Activated naive CD8-positive, alpha-beta T cell treated with anti-CD3 and anti-CD28 coated beads, Interleukin-2, amount 50 U/mL, for 24 hours (primary cell): Measurements from ENCODE around the gene SUCO.
A peak's percentile ranks its signal among the peaks of the same experiment; 100 is the strongest.

Experiments used
- ATAC-seq: fragments of 150-1000 bp; cut with Tn5 transposase; one replicate; pipeline ENCODE4 v1.10.0; 2021
- DNase-seq: peaks from one replicate; pipeline ENCODE4 v3.0.0; 2021
- H3K27ac Mint-ChIP-seq: one replicate; pipeline ENCODE4 v1.8.0; 2021; ENCODE audit warnings: mild to moderate bottlenecking, mixed read lengths
- H3K27me3 Mint-ChIP-seq: one replicate; pipeline ENCODE4 v1.8.0; 2021; ENCODE audit warnings: mixed read lengths
- H3K36me3 Mint-ChIP-seq: one replicate; pipeline ENCODE4 v1.8.0; 2021; ENCODE audit warnings: low read depth, mixed read lengths
- H3K4me1 Mint-ChIP-seq: one replicate; pipeline ENCODE4 v1.8.0; 2021; ENCODE audit warnings: mixed read lengths
- H3K4me3 Mint-ChIP-seq: one replicate; pipeline ENCODE4 v1.8.0; 2021; ENCODE audit warnings: mild to moderate bottlenecking, moderate library complexity, mixed read lengths
- H3K9me3 Mint-ChIP-seq: one replicate; pipeline ENCODE4 v1.8.0; 2021; ENCODE audit warnings: mixed read lengths

SUCO gene

DNA sequence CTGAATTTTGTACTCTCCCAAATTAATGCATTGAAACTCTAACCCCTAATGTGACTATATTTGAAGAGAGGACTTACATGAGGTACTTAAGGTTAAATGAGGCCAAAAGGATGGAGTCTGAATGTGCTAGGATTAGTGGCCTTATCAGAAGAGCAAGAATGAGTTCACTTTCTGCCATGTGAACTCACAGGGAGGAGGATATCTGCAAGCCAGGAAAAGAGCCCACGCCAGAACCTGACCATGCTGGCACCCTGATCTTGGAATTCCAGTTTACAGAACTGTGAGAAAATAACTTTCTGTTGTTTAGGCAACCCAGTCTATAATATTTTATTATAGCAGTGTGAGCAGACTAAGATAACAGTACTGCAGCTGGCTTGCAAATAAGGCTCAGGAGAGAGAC is 113.7 kb downstream of the SUCO start:
- Mint-ChIP-seq H3K27me3 (peaks cover 5% of the 10 kb centered on the region), H3K9me3 (no peaks in the 10 kb centered on the region), H3K4me3 (peak overlapping the region; percentile 4), H3K27ac (peak overlapping the region; percentile 75), H3K4me1 (peaks cover 74% of the 10 kb centered on the region), H3K36me3 (peaks cover 5% of the 10 kb centered on the region)
- no peak for DNase-seq
- ATAC-seq: no peak

DNA sequence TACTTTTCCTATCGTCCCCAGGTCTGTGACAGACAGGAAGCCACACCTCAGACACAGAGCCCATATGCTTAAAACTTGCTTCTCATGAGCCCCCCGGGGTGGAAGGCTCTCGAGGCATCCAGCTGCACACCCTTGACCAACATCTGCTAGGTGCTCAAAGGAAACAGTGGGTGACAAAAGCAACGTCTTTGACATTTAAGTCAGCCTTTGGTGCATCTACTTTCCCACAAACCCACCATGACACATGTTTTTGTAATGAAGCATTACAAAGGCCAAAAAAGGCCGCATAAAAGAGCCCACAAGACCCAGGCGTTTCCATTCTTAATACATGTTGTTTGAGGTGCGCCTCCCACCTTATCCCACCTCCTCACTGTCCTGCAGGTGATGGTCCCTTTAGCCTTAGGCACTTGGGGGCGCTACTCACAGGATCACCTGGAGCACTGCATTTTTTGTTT is 114.2 kb downstream of the SUCO start:
- H3K9me3 Mint-ChIP-seq: no peaks in the 10 kb centered on the region

DNA sequence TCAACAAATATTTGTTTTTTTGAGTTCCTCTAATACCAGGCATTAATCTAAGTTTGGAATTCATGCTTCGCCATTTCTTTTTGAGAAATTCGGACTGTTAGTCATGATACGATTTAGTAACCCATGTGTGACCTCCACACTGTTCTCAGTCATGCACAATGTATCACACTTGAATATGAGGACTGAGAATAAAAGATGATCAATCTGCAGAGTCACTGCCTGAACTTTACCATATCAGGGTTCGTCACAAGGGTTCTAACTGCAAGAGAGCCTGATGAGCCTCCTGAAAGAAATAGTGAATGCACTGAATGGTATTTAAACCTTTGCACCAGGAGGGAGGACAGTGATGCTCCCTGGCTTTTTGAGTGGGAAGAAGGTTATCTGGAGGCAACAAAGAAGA is 115.0 kb downstream of the SUCO start:
- Mint-ChIP-seq H3K9me3 (no peaks in the 10 kb centered on the region), H3K27ac (peak overlapping the region; percentile 75), H3K4me1 (peaks cover 61% of the 10 kb centered on the region), H3K36me3 (peaks cover 5% of the 10 kb centered on the region), H3K27me3 (peaks cover 6% of the 10 kb centered on the region), H3K4me3 (no peak overlapping the region)
- DNase-seq: no peak
- peak; percentile 34 for ATAC-seq

More for the DNA sequence above, 114.2 kb downstream of the SUCO start:
- DNase-seq (peak; percentile 67), ATAC-seq (peak; percentile 86)
- Mint-ChIP-seq H3K27me3 (peaks cover 5% of the 10 kb centered on the region), H3K36me3 (peaks cover 5% of the 10 kb centered on the region), H3K27ac (peak overlapping the region; percentile 75), H3K4me3 (peak overlapping the region; percentile 33), H3K4me1 (peaks cover 69% of the 10 kb centered on the region)

DNA sequence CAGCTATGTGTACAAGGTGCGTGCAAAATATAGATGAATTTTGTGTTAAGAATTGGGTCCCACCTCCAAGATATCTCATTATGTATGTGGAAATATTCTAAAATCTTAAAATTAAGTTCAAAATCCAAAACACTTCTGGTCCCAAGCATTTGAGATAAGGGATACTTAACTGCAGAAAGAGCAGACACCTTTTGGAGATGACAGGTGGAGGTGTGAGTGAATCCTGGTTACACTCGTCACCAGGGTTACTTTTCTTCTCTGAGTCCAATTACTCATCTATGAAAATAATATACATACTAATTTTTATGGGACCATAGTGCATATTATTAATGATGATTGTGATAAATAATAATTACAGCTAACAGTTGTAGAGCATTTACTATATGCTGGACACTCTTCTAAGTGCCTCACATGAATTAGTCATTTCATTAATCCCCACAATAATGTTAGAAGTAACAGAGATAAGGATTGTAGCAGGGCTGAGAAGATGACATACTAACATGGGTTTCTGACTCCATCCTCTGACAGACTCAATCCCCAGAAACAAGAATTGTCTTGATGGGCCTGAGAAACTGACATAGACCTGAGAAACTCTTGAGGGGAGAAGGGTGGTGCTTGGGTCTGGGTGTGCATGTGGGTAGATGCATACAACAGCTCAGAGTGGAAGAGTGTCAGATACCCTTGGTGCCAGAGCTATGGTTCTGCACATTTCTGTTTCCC is 117.7 kb downstream of the SUCO start:
- H3K4me1 Mint-ChIP-seq: peaks cover 59% of the 10 kb centered on the region
- DNase-seq (no peak), ATAC-seq (no peak)
- H3K27me3 Mint-ChIP-seq: peaks cover 6% of the 10 kb centered on the region
- no peaks in the 10 kb centered on the region for H3K9me3 Mint-ChIP-seq
- H3K4me3 Mint-ChIP-seq: no peak overlapping the region
- H3K36me3 Mint-ChIP-seq: peaks cover 5% of the 10 kb centered on the region
- no peak overlapping the region for H3K27ac Mint-ChIP-seq

DNA sequence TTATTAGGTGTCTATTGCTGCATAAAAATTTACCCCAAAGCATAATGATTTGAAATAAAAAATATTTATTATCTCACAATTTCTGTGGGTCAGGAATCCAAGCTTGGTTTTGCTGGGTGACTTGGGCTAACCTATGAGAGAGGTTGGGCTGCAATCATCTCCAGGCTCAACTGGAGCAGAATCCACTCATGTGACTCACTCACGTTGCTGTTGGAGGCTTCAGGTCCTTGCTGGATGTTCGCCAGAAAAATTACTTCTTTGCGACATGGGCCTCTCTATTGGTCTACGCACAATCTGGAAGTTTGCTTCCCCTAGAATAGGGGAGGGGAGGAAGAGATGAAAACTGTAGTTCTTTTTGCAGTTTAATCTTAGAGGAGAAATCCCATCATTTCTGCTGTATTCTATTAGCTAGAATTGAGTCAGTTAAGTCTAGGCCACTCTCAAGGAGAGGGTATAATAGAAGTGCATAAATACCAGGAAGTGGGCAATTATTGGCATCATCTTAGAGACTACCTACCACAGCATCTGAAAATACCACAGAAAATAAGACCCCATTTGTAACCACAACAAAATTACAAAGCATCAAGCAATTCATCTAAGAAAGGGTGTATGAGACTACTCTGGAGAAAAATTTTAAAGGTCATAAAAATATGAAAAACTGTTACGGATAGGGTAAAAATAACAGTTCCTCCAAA is 120.2 kb downstream of the SUCO start:
- ATAC-seq (no peak), DNase-seq (no peak)
- H3K27ac Mint-ChIP-seq: no peak overlapping the region
- peaks cover 4% of the 10 kb centered on the region for H3K36me3 Mint-ChIP-seq
- peaks cover 35% of the 10 kb centered on the region for H3K4me1 Mint-ChIP-seq
- no peaks in the 10 kb centered on the region for H3K9me3 Mint-ChIP-seq
- H3K4me3 Mint-ChIP-seq: no peak overlapping the region
- peaks cover 6% of the 10 kb centered on the region for H3K27me3 Mint-ChIP-seq

DNA sequence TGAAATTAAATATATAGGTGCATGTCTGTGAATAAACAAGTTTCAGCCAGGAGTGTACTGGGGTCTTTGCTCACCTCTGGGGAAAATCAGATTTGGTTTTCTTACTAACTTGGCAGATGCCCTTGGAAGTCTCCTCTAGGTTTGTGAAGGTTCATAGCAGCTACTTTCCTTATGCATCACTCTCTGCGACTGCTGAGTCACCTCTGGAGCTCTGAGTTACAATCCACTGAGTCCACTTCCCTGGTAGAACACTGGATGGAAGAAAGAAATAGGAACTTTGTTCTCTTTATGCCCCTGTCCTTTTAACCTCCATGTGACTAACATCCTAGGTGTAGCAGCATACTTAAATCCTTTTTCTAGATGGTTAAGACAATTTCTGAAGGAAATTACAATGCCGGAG is 121.6 kb downstream of the SUCO start:
- Mint-ChIP-seq H3K27ac (no peak overlapping the region), H3K36me3 (peaks cover 8% of the 10 kb centered on the region), H3K9me3 (no peaks in the 10 kb centered on the region), H3K4me1 (peaks cover 38% of the 10 kb centered on the region), H3K4me3 (no peak overlapping the region), H3K27me3 (peaks cover 2% of the 10 kb centered on the region)
- peak; percentile 24 for ATAC-seq
- no peak for DNase-seq

DNA sequence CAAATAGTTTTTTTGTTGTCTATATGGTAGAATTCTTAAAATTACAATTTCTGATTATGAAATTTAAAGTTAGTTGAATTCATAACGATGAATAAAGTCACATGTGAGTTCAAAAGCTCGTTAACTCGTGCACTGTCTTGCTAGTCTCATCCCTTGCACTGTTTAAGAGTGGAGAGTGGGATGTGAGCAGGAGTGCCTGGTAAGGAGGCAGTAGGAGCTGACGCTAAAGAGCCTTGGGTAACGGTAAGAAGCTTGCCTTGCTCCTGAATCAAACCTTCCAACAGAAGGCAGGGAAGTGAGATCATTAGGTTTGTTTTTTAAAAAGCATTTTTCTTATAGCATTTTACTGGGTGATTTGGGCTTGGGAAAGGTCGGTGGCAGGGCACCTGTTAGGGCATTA is 123.6 kb downstream of the SUCO start:
- peaks cover 54% of the 10 kb centered on the region for H3K4me1 Mint-ChIP-seq
- ATAC-seq (no peak), DNase-seq (no peak)
- H3K9me3 Mint-ChIP-seq: no peaks in the 10 kb centered on the region
- no peak overlapping the region for H3K27ac Mint-ChIP-seq
- no peak overlapping the region for H3K4me3 Mint-ChIP-seq
- peaks cover 27% of the 10 kb centered on the region for H3K36me3 Mint-ChIP-seq
- H3K27me3 Mint-ChIP-seq: peaks cover 2% of the 10 kb centered on the region

DNA sequence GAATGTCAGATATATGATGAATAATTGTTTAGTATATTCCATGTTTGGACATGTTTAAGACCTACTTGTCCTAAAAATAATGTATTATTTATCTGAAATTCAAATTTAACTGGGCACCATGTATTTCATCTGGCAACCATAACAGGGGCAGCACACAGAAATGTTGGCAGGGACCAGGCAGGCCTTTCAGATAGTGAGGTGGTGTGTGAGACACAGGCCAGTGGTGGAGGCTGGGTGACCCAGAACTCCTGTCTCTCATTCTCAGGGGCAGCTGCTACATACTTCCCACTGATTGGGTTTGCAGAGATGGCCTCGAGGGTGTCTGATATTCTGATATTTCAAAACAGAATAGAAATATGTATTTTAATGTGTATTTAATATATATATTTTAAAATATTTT is 124.6 kb downstream of the SUCO start:
- H3K36me3 Mint-ChIP-seq: peaks cover 35% of the 10 kb centered on the region
- H3K4me1 Mint-ChIP-seq: peaks cover 64% of the 10 kb centered on the region
- ATAC-seq (no peak), DNase-seq (no peak)
- H3K27me3 Mint-ChIP-seq: peaks cover under 1% of the 10 kb centered on the region
- H3K9me3 Mint-ChIP-seq: no peaks in the 10 kb centered on the region
- no peak overlapping the region for H3K27ac Mint-ChIP-seq
- H3K4me3 Mint-ChIP-seq: no peak overlapping the region

DNA sequence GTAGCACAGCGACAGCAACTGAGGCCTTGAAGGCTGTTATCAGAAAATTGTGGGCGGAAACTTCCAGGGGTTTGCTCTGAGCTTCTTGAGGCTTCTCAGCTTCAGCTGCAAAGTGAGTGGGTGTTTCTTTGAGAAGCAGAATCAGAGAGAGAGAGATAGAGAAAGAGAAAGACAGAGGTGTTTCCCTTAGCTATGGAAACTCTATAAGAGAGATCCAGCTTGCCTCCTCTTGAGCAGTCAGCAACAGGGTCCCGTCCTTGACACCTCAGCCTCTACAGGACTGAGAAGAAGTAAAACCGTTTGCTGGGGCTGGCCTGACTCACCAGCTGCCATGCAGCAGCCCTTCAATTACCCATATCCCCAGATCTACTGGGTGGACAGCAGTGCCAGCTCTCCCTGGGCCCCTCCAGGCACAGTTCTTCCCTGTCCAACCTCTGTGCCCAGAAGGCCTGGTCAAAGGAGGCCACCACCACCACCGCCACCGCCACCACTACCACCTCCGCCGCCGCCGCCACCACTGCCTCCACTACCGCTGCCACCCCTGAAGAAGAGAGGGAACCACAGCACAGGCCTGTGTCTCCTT is 126.0 kb downstream of the SUCO start, which contains the start of gene FASLG:
TSS of gene FASLG (plus strand) at position 233 of the 583 bp plus-strand sequence. CDS start at position 332, 99 bp downstream.
- Mint-ChIP-seq H3K27me3 (peaks cover 2% of the 10 kb centered on the region), H3K4me1 (peaks cover 68% of the 10 kb centered on the region), H3K4me3 (peak within 1 kb of the TSS; percentile 87), H3K9me3 (peaks cover 4% of the 10 kb centered on the region), H3K27ac (peak within 1 kb of the TSS; percentile 99), H3K36me3 (peaks cover 47% of the 10 kb centered on the region)
- peak; percentile 70 for DNase-seq
- peak; percentile 81 for ATAC-seq

DNA sequence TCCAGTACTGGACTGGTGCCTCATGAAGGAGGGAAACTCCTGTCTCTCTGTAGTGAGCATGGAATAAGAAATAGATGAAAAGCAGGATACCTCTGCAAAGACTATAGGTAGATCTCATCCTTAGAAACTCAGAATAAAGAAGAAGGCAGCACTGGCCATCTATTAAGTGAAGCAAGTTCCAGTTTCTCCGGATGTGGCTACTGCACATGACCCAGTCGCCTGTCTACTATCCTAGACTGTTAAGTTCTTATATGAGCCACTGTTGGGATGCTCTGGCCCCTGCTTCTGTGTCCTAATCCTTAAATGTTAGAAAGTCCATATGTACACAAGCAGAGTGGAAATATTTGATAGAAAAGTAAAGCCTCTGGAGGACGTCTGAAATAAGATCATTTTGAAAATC is 128.2 kb downstream of the SUCO start:
- peaks cover 4% of the 10 kb centered on the region for H3K9me3 Mint-ChIP-seq
- ATAC-seq (no peak), DNase-seq (no peak)
- peak overlapping the region; percentile 87 for H3K4me3 Mint-ChIP-seq
- peak overlapping the region; percentile 99 for H3K27ac Mint-ChIP-seq
- H3K36me3 Mint-ChIP-seq: peaks cover 68% of the 10 kb centered on the region
- H3K27me3 Mint-ChIP-seq: peaks cover 2% of the 10 kb centered on the region
- peaks cover 73% of the 10 kb centered on the region for H3K4me1 Mint-ChIP-seq
